ENCODE measurements around the gene RHEX.
A peak's percentile ranks its signal among the peaks of the same experiment; 100 is the strongest.

RHEX gene

DNA sequence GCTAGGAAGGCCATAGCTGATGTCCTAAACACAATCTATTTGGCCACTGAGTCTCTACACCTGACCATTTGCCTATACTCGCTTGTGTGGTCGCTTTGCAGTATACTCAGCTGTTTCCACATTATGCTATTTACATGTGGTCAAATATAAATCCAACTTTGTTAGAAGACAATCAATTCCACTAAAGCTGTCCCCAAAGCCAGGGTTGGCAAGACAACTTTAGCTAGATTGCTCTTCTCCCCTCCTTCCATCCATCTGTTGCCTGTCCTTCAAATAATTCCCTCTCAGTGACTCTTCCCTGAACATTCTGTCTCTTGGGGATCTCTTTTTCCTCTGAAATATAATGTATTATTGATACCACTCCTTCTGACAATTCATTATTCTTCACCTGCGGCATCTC lies 34.1 kb downstream of the RHEX start:
- FAIRE-seq (no peak), DNase-seq (ENCODE audit: low spot score) (no peak)

DNA sequence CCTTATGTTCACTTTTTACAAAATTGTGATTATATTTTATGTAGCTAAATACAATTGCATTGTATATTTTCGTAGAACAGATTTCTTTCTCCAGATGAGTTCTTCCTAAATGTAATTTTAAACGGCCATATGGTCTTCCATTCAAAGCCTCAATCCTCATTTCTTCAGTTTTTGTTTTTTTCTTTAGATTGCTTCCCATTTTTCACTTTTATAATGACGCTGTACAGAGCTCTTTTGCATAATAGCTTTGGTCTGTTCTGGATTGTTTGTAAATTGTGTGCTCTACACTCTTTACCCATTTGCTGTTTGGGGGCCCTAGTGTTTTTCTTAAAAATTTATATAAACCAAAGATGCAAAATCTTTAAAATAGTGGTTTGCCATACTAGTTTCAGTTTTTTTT lies 36.4 kb downstream of the RHEX start:
- FAIRE-seq (no peak), DNase-seq (ENCODE audit: low spot score) (no peak)

DNA sequence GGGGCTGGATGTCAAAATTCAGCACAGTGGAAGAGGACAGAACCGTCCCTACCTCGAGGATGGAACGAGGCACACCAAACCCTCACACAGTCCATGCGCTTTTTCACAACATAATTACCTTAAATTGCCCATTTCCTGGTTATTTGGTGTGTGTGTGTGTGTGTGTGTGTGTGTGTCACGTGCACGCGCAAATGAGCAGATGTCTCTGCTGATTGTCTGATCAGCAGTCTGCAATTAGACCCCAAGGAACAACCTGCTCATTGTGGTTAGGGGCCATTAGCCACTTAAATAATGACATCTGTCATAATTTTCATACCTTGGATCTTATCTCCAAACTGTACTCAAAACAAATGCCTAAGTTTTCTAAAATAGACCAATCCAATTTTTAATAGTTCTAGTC lies 41.1 kb downstream of the RHEX start:
- FAIRE-seq (peak; percentile 27), DNase-seq (ENCODE audit: low spot score) (no peak)

DNA sequence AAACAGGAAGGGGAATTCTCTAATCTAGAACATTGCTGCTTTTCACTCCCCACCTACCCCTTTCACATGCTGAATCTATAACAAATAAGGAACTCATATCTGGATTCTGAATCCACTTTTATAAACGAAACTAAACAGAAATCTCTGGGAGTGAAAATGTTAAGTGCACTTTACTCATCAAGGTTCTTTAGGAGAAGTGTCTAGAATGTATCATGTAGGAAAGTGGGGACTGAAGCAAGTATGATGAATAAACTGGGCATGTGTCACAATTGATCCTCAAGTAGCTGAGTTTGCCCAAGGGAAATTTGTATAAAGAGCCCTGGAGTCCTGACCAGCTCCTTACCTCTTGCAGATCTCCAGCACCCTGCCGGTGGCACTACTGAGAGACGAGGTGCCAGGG lies 44.4 kb downstream of the RHEX start:
- DNase-seq (ENCODE audit: low spot score) (no peak), FAIRE-seq (no peak)

DNA sequence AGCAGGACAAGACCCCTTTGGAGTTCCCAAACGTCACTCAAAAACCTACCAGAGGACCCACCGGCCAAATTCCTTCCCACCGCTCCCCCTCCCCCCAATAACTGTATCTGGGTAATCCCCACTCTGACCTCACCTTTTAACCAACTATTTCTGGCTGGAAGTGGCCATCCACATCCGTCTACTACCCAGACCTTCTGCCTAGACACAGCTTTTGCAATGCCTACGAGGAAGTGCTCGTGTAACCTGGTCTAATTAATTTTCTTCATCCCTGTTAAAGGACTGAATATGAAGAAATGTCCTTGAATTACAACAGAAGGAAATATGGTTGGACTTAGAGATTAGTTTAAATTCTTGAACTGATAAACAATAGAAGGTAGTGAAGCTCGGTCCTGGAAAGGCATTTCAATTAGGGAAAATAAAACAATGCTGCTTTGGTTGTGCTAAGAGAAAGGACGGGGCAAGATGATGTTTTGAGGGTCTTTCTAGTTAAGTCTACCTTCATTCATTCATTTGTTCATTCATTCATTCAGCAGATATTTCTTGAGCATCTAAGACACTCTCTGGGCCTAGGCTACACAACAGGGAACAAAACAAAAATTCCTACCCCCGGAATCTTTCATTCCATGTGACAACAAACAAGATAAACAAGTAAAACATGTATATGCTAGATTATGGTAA lies 45.4 kb downstream of the RHEX start:
- FAIRE-seq (no peak), DNase-seq (ENCODE audit: low spot score) (no peak)

DNA sequence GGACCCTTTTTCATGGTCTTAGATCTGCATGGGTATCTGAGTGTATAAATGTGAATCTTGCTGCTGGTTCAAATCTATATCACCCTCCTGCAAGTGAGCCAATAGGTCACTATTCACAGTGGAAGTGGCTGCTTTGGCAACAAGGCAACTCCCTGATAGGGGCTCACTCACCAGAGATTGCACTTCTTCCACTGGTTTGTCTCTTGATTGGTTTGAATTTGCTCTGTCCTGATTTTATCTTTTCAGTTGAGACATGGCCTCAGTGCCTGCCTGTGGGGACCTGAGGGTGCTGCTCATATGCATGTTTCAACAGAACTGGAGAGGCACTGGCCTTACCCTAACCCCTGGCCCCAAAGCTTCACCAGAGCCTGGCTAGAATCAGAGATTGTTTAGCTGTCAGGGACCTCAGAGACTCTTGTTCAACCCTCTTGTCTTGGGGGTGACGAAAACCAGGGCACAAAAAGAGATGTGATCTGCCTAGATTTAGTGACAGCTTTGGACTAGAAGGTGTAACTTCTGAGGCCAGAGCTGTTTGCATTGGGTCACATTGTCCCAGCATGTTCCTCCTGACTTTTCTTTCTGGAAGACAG lies 47.3 kb downstream of the RHEX start:
- FAIRE-seq (no peak), DNase-seq (ENCODE audit: low spot score) (no peak)

DNA sequence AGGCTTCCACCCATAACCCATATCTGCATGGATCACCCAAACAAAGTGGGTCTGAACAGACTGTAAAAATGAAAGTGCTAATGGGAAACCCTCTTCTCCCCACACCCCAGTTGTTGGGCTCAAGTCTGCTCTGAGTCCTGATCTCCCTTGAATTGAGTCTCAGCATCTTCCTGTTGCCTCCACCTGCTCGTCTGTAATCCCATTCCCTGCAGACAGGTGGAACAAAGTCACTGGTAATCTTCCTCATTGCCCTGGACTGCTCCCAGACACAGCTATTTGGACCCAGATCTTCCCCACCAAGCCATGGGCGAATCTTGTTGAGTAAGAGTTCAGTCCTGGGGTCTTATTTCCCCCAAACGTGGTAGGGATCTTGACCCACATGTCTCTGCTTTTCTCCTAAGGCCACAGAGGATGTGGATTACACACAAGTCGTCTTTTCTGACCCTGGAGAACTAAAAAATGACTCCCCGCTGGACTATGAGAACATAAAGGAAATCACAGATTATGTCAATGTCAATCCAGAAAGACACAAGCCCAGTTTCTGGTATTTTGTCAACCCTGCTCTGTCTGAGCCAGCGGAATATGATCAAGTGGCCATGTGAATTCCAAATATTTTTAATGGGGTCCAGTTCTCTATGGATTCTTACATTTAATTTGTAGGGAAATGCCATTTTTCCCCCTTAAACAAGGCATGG lies 48.5 kb downstream of the RHEX start:
- DNase-seq (ENCODE audit: low spot score) (no peak), FAIRE-seq (no peak)

DNA sequence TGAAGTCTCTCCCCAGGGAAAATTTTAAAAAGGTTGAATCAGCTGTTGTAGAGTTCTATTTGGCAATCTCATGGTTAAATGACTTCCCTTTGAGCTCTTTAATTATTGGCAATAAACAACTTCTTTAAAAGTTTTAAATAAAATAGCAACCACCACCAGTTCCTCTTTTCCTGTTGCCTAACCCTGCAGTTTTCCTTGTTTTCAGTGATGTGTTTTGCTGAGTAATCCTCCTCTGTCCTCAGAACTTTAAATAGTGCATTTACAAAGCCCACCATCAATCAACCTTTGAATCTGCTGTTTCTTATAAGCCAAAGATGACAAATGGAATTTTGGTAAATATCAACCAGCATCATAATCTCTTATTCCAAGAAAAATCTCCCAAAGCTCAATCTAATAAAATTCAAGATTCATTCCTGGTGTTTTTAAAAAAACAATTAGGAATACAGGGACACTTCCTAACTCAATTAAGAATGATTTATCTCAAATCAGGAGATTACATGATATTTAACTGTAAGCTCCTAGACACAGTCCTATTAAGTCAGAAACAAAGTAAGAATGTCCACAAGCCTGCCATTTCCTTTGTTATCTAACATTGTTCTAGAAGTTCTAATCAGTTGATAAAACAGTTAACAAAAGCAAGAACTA lies 49.4 kb downstream of the RHEX start:
- no peak for FAIRE-seq
- DNase-seq (ENCODE audit: low spot score), result no peak

DNA sequence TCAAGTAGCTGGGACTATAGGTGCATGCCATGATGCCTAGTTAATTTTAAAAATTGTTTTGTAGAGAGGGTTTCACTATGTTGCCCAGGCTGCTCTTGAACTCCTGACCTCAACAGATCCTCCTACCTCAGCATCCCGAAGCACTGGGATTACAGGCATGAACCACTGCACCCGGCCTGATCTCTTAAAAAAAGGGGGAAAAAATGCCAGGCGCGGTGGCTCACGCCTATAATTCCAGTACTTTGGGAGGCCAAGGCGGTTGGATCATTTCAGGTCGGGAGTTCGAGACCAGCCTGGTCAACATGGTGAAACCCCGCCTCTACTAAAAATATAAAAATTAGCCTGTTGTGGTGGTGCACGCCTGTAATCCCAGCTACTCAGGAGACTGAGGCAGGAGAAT lies 51.0 kb downstream of the RHEX start:
- FAIRE-seq (no peak), DNase-seq (ENCODE audit: low spot score) (no peak)

DNA sequence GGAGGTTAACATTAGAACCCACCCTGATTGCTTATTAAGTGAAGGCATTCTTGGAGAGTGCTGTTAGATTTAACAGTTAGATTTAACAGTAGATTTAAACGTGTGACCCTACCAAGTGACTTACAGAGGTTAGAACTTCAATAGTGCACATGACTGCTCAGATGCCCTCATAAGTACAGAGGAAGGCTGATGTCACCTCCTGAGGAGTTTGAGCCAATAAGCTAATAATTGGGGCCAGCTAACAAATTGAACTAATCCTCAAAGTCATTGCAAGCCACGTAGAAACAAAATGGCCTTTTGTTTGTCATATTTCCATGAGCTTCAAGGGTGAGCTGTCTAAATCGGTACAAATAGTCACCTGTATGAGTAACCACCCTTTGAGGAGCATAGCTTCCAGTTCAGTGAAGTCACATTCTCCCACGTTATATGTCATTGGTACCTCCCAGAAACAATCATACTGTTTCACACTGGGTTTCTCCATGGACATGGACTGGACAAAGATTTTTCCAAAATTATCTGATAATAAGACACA lies 52.6 kb downstream of the RHEX start:
- no peak for DNase-seq (ENCODE audit: low spot score)

DNA sequence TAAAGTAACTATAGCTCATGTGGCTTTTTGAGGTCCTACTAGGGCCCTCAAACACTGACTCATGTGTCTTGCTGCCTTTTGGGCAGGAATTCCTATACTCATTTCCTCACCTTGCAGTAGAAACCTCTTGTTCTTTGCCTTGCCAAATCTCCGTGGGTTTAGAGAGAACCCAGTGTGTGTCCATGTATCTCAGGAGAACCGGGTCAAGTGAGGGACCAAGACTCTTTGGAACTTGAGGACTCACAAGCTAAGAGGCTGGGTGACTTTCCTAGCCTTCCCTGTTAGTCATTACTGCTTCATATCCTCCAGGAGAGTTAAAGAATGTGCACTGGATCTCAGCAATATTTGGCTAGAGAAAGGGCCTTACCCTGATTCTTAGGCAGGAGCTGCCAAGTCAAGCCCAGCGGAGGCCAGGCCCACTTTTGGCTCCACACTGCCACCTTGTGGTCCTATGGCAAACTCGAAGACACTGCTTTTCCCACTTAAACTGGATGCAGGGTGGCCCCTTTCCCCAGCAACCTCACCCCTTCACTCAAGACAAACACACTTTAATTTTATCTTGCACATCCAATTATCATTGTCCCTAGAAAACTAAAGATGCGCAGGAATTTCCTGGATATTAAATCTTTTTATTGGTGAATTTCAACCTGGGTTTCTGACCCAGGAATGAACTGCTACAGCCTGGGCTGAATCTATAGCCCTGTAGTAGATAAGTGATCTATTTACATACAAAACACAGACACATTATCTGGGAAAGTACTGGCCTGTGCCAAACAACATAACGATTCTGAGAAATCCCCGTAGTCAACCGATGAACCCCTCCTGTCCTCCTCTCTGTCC lies 53.6 kb downstream of the RHEX start:
- FAIRE-seq, result peak; percentile 30
- peak; percentile 86 for DNase-seq (ENCODE audit: low spot score)

More for the DNA sequence above, 52.6 kb downstream of the RHEX start:
- no peak for FAIRE-seq

DNA sequence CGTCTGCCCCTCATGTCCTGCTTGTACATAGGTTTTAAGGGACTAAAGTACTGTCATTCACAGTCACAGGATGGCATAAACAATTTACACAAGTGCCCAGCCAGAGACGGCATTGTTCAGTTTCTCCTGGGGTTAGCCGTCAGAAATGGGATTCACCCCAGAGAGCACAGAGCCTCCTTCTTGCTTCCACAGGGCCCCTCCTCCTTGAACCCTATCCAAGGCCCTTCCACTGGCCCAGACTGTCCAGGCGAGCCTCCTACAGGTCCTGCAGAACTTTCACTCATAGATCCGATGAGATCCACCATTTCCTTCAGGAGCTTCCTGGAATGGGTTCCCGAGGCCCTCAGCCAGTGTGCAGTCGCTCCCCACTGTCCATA lies 54.2 kb downstream of the RHEX start:
- FAIRE-seq (no peak), DNase-seq (ENCODE audit: low spot score) (no peak)

DNA sequence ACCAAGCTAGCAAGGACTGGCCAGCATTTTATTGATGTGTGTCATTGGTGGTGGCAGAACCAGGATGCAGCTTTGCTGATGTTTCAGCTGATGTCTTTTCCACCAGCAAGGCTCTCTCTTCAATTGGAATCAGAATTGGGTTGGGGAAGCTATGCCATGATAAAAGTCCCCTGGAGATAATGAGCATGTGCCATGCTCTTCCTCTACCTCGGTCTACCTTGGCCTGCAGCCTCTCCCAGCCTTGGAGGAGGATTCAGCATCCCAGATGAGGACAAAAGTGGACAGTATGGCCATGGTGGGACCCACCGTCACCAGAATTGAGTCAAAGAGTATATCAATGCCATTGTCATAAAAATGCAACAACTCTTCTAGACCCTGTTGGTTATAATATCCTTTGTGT lies 55.7 kb downstream of the RHEX start:
- DNase-seq (ENCODE audit: low spot score), result no peak
- FAIRE-seq, result no peak

DNA sequence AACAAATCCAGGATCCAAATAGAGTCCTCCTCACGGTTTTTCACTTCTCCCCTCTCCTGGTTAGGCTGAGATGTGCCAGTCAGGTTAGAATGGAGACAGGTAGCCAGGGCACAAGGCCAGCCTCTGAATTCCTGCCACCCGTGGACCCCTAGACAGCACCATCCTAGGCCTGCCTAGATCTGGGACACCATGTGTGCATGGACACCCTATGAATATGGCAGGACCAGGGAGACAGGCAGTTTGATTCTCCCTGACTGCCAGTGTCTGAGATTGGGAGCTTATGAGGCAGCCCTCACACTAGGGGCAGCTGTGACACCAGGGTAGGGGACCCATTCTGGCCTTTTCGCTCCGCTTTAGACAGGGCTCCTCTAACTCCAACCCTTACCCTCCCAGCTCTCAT lies 56.7 kb downstream of the RHEX start:
- DNase-seq (ENCODE audit: low spot score) (no peak), FAIRE-seq (no peak)

DNA sequence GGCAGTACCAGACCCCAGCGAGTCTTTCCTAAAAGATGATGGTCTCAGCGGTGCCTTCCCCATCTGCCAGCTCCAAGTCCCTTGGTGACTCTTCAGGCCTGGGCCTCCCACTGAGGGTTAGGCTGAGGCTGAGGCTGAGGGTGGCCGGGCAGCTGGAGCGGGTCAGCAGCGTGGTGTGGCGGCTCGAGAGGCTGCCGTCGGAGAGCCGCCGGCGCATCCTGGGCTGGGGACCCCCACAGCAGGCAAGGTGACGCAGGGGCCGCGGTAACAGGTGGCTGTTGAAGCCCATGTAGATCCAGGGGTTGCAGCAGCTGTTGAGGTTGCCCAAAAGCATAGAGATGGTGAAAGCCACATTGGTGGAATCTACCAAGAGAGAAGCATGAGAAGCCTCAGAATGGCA lies 57.2 kb downstream of the RHEX start:
- FAIRE-seq, result no peak
- DNase-seq (ENCODE audit: low spot score), result no peak

DNA sequence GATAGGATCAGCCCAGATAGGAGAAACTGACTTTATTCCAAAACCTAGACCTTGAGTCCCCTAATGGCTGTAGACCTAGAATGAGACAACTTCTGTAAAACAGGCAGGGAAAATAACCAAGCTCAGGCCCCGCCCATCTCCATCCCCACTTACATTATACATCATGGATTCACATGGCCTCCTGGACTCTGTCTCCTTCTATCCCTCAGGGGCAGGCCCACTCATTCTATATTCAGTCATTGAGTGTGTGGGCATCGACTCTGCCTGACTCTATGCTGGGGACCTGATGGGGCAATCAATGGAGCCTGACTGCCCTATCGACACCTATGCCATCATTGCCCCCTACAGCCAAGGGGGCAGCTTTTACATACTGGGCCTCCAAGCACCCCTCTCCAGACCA lies 57.8 kb downstream of the RHEX start:
- DNase-seq (ENCODE audit: low spot score), result no peak
- FAIRE-seq, result no peak

DNA sequence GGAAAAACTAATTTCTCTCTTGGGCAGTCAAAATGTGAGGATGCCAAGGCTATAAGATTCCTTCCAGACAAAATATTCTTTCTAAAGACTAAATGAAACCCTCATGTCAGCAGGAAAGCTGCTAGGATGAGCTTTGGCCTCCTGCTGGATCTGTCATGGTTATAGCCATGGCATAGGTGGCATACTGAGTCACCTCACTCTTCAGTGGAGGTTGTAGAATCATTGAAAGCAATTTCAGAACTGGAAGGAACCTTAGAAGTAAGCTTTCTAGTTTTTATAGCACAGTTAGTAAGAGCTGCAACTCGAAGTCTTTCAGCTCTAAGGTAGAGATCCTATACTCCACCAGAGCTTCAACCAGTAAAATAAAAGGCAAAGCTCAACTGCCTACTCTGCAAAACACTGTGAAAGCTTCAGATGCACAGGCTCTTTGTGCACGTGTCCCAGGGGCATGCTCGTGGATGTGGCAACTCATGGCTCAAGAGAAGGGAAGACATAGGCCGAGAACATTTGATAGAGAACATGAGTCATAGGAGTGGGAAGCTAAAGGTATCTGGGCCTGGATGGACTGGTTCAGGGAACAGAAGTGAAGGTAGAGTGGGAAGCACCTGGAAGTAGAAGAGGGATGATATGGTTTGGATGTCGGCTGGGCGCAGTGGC lies 58.4 kb downstream of the RHEX start:
- FAIRE-seq, result no peak

DNA sequence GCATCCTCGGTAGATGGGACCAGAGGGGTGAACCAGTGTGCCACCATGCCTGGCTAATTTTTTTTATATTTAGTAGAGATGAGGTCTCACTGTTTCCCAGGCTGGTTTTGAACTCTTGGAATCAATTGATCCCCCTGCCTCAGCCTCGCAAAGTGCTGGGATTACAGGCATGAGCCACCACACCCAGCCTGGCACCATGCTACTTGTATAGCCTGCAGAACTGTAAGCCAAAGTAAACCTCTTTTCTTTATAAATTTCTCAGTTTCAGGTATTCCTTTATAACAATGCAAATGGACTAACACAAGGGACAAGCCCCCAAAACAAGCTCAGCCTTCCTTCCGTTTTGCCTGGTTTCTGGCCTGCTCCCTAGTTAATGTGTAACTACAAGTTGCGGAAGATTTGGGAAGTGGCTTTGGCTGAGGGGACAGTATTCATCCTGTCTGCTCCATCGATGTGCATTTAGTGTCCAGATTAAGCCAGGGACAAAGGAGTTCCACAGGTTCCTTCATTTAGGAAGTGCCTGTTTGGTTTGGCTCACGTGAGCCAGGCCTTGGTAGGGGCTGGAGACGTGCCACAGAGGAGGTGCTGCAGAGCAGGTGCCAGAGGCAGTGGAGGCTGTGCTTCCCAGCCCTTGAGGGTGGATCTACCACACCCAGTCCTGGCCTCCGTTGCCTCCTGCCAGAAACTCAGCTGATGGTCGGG lies 59.8 kb downstream of the RHEX start:
- DNase-seq (ENCODE audit: low spot score), result no peak
- no peak for FAIRE-seq

More for the DNA sequence above, 58.4 kb downstream of the RHEX start:
- no peak for DNase-seq (ENCODE audit: low spot score)

DNA sequence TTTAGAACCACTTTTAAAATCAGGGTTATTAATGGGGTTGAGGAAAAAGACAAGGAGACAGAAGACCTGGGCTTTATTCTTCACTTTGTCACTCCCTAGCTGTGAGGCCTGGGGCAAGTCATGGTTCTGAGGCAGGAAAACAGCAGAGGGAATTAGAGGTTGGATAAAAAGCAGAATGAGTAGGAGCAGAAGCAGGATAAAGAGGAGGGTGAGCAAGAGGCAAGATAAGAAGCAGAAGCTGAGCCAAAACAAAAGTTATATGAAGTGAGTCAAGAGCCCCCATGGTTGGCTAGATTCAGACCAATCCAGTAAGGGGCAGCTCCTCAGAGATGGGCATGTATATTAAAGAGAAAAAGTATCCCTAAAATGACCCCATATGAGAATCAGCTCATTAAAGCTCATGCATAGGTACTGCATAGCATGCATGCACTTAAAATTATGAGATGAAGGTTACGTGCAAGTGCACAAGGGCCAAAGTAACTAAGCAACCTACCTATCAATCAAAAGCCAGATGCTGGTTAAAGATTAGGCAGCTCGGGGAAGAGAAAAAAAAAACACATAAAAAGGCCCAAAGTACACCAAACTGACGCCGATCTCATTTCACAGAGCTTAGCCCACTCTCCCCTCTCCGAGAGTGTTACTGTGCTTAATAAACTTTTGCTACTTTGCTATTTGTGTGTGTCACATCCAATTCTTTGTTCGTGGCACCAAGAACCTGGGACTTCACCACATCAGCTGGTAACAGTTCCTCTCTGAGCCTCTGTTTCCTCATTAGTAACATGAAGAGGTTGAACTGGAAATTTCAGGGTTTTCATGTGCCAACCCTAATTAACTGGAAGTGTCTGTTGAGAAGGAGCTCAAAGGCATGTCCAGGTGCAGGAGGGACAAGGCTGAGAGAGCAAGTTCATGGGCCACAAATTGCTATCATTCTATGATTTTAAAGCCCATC lies 62.0 kb downstream of the RHEX start:
- DNase-seq (ENCODE audit: low spot score) (no peak), FAIRE-seq (no peak)

All from urothelium cell line (cell line).